Measurements from ENCODE around the gene KCNS1.

KCNS1 gene

DNA sequence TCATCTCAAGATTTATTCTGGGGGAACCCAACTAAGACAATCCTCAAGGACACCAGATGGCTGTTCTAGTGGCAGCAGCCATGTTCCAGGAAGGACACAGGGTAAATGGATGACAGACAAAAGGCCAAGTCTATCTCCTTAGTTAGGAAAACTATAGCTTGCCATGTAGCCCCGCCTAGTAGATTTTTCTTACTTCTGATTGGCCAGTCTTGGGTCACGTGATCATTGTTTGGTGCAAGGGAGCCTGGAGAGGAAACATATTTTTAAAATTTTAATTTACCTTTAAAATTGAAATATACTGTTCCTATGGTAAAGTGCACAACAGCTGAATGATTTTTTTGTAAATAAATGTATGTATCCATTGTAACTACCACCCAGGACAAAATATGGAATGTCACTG is 4.4 kb upstream of the KCNS1 start:
- DNase-seq (ENCODE audit: low read depth) = no peak

DNA sequence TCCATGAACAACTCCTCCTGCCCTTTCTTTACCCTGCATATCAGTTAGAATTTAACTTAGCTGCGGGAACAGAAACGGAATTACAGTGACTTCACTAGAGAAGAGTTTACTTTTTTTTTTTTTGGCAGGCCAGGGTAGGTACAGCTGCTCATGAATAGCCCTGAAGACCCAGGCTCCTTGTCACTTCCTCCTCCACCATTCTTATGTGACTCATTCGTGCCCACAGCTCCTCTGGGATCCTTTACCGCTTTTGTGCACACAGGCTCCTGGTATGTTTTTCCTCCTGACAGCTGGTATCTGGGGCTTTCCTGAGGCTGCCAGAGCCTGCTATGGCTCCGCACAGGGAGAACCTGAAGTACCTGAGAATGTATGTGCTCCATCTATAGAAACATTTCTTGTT is 3.9 kb upstream of the KCNS1 start:
- no peak for DNase-seq (ENCODE audit: low read depth)

- DNase-seq (ENCODE audit: low read depth) = no peak
These were observed 2.1 kb upstream of the KCNS1 start for GRCh38 chr20:45103072-45103471.

DNA sequence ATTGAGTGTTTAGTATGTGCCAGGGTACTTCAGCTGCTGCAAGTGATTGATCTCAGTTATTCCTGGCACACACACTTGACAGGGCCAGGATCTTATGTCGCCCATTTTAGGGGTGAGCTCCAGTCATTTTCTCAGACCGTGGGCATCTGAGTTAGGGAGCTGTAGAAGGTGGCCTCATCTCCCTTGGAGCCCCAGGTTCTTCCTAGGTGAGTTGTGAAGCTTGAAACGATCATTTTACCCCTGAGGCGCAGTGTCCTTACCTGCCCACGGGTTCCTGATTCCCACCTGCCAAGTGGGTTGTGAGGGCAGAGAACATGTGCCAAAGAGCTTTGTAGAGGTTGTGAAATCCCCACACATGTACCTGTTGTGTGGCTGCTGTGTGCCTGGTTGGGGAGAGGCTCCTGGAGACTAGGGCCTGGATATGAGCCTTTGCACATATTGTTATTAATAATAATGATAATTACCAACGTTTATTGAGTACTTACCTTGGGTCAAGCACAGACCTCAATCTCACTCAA is 465 bp upstream of the KCNS1 start:
- no peak for DNase-seq (ENCODE audit: low read depth)

GRCh38 chr20:45098103-45098773 is 2.7 kb downstream of the KCNS1 start:
- DNase-seq (ENCODE audit: low read depth) = no peak

GRCh38 chr20:45097485-45098102 is 3.3 kb downstream of the KCNS1 start:
- no peak for DNase-seq (ENCODE audit: low read depth)

GRCh38 chr20:45096781-45097180 is 4.1 kb downstream of the KCNS1 start:
- no peak for DNase-seq (ENCODE audit: low read depth)

DNA sequence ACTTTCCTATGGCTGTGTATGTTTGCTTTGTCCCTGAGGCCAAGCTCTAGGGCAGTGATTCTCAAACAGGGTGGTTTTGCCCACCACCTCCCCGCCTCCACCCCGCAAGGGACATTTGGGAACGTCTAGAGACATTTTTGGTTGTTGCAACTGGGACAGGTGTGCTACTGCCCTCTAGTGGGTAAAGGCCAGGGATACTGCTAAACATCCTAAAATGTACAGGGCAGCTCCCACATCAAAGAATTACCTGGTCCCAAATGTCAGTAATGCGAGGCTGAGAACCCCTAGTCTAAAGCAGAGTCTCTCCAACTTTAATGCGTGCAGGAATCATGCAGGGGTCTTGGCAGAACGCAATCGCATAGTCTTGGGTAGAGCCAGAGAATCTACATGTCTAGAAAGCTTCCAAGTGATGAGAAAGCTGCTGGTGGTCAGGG is 5.1 kb downstream of the KCNS1 start:
- DNase-seq (ENCODE audit: low read depth) = peak; percentile 13

DNA sequence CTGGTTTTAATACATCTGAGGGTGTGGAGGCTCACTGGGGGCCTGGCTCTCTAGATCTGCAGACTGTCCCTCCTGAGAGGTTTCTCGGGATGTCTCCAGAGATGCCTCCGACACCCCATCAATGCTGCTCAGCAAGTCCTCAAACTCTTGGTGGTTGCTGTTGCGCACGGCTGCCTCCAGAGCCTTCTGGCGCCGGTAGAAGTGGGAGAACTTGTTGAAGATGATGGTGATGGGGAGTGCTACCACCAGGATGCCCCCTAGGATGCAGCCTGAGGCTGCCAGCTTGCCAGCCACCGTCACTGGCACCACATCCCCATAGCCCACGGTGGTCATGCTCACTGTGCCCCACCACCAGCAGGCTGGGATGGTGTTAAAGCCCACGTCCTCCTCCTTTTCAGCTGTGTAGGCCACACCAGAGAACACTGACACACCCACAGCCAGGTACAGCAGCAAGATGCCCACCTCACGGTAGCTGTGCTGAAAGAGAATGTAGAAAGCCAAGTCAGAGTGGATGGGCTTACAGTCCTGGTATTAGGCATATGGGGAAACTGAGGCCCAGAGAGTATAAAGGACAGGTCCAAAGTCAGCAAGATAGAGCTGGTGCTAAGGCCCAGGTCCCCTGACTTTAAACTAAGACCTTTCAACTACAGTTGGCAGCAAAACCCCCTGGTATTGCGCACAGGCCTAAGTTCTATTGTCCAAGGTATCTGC is 5.9 kb downstream of the KCNS1 start:
- DNase-seq (ENCODE audit: low read depth) = no peak

DNA sequence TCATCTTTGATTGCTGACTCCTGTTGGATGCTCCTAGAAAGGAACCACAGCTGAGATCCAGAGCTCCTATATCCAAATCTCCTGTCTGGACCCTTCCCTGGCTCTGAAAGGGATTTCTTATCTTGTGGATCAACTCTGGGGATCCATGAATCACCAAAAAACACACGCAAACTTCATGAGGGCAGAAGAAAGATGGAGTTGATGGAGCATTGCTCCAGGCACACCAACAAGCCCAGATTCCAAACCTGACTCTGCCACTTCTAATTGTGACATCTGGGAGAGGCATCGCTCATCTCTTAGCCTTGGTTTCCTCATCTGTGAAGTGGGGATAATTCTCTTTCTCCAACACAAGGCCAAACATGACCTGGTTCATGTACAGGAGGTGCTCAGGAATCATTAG is 6.7 kb downstream of the KCNS1 start:
- DNase-seq (ENCODE audit: low read depth) = no peak

DNA sequence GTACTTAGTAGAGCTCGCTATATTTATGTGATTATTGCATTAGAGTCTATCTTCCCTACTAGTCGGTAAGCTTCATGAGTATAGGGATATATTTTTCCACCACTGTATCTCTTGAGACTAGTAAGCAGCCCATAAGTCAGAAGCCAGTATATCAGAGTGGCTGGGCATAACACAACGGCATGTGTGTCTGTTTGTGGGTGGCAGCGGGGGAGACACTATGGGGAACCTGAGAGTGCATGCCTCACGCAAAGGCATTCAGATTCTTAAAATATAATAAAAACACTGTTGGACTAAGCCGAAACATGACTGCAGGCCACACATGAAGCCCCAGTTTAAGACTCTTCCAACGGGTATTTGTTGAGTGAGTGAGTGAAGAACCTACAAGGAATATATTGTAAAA is 8.0 kb downstream of the KCNS1 start:
- no peak for DNase-seq (ENCODE audit: low read depth)

DNA sequence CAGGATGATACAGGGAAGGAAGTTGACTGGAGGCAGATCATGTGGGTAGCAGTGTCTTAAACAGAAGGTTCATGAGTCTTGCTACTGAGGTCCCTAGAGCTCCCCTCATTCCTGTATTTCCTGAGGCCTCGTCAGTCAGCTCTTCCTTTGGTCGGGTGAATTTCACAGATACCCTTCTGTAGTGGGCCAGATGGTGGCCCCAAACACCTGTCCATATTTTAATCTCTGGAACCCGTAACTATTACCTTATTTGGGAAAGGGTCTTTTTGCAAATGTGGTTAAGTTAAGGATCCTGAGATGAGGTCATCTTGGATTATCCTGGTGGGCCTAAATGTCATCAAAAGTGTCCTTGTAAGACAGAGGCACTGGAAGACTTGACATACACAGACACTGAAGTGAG is 9.6 kb downstream of the KCNS1 start:
- DNase-seq (ENCODE audit: low read depth) = no peak

GRCh38 chr20:45090481-45090880 is 10.4 kb downstream of the KCNS1 start:
- DNase-seq (ENCODE audit: low read depth) = no peak

DNA sequence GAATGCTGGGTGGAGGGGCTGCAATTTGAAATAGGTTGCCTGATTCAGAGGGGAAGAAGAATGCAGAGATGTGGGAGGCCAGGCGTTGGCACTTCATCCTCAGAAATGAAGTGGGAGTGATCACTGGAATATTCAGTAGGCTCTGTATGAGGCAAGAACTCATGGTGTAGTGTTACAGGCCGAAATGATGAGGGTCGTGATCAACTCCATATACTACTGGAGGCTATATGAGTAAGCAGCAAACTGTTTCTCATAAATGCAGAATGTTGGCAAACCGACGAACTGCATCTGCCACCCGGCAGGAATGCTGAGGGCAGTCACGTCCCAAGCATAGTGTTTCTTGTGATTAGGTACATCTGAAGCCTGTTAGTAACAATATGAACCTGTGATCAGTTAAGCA is 12.7 kb downstream of the KCNS1 start:
- DNase-seq (ENCODE audit: low read depth) = no peak

DNA sequence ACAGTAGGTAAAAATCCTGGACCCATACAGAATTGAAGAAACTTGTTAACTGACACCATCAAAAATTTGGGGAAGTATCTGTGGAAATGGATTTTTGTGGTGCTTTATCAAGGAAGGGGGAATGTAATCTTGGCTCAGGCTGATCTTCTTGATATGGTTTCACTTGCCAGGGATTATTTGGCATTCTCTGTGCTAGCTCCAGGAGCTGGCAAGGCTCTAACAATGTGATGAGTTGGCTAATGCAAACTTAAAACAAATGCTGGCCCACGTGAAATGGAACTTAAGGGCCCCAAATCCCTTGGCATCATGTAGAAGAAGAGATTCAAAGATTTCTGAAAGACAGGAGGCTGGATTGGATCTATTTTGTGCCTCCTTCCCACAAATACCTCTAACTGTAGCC is 13.1 kb downstream of the KCNS1 start:
- DNase-seq (ENCODE audit: low read depth) = no peak

DNA sequence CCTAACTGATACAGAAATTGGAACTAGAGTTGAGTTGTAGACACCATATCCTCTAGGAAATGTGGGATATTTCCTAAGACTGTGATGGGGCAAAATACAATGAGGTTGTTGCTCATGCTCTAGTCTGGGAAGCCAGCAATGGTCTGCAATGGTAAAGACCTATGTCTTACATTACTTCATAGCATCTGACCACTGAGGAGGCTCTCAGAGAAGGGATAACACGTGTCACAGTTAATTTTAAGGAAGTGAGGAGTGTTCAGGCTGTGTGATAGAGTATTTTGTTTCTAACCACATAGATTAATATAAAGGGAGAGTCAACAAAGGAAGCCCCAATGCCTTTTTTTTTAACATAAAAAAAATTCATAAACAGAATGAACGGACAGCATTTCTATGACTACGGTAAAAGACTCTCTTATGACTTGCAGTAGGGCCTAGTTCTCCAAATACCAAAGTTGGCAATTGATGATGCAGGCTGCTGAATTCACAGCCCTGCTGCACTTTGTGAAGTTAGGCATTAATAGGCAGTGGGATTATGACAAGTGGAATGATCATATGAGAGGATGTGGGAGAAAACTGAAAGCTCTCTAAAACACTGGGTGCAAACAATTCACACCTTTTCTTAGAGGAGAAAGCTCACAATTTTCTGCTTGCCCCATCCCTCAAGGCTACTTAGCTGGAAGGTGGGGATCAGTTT is 13.7 kb downstream of the KCNS1 start:
- DNase-seq (ENCODE audit: low read depth) = no peak

- no peak for DNase-seq (ENCODE audit: low read depth)
These were observed 15.1 kb downstream of the KCNS1 start for GRCh38 chr20:45085867-45086266.

DNA sequence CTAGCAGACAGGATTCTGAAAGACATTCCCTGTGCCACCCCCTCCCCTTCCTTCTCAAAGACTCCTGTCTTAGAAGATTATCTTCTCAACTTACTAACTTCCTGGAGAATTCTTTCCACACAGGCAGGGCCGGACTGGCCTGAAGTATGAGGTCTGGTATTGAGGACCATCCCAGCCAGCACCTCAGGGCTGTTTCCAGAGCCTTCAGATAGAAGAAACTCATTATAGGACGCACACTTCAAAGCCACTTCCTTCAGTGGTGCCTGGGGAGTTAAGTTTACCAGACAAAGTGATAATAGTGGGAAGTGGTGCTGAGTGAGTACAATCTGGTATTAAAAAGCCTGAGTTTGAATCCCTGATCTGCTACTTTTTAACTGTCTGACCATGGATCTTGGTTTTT is 15.6 kb downstream of the KCNS1 start:
- DNase-seq (ENCODE audit: low read depth) = no peak

DNA sequence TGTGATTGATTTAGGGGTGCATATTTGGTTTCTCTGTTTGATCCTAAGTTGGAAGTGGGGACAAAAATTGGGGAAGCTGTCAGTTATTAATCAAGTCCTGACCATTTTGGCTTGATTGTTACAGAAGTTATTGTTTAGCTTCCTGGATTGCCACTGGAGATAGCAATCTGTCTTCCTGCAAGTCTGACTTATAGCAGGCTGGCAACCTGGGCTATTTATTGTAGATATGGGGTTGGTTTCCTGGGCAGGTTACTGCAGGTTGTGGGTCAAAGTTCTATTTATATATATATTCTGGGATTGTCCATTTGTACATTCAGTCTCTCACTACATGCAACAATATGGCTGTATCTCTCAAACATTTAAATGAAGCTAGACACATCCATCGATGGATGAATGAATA is 17.8 kb downstream of the KCNS1 start:
- no peak for DNase-seq (ENCODE audit: low read depth)

GRCh38 chr20:45082468-45082867 is 18.5 kb downstream of the KCNS1 start:
- DNase-seq (ENCODE audit: low read depth) = no peak

DNA sequence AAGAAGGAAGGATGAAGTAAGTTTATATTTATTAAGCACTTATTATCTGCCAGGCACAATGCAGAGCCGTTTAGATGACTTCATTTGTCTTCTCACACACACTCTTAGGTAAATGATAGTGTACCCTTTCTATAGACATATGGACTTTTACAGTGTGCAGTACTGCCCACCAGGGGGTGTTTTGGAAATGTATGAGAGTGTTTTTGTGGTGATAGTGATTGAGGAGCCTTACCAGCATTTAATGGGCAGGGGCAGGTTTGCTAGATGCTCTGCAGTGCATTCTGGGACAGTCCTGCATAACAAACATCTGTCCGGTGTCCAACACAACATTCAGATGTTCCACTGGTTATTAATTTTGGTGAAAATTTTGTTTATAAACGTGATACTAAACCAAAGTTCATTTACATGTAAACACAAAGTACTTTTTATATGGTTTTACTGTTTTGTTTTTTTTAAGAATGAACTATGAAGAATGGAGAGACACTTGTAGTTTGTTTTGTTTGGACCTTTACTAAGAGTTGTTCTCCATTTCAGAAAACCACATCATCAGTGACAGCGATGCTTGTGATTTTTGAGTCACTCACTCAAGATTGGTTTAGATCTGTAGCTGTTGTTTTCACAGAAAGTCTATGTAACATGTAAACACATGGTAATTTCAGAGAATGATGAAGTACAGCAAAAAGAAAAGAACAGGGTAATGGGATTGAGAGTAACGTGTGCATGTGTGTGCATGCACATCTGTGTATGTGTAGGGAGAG is 19.9 kb downstream of the KCNS1 start:
- no peak for DNase-seq (ENCODE audit: low read depth)

GRCh38 chr20:45077559-45077958 is 23.4 kb downstream of the KCNS1 start:
- DNase-seq (ENCODE audit: low read depth) = no peak
